Measurements from ENCODE around the gene IMMT.
"Not testable (repeated sequence)": the region's sequence is repeated elsewhere in the genome, so short reads cannot be mapped to it uniquely, and the experiment has no call there.

The IMMT gene

GRCh38 chr2:86225581-86225980 lies 30.3 kb upstream of the IMMT start:
- DNase-seq: no peak

GRCh38 chr2:86224645-86225355 lies 29.5 kb upstream of the IMMT start:
- DNase-seq: no peak

- DNase-seq: no peak
These were observed 28.8 kb upstream of the IMMT start for GRCh38 chr2:86223927-86224560.

GRCh38 chr2:86223140-86223926 lies 28.1 kb upstream of the IMMT start:
- no peak for DNase-seq

- no peak for DNase-seq
These were observed 25.9 kb upstream of the IMMT start for GRCh38 chr2:86221066-86221684.

GRCh38 chr2:86219896-86220295 lies 24.6 kb upstream of the IMMT start:
- no peak for DNase-seq

GRCh38 chr2:86218124-86218523 lies 22.9 kb upstream of the IMMT start:
- no peak for DNase-seq

- DNase-seq: no peak
These were observed 21.6 kb upstream of the IMMT start for GRCh38 chr2:86216575-86217555.

- DNase-seq: no peak
These were observed 19.2 kb upstream of the IMMT start for GRCh38 chr2:86214503-86214832.

GRCh38 chr2:86213699-86214502 lies 18.6 kb upstream of the IMMT start:
- DNase-seq: no peak

GRCh38 chr2:86213056-86213455 lies 17.8 kb upstream of the IMMT start:
- no peak for DNase-seq

- no peak for DNase-seq
These were observed 16.5 kb upstream of the IMMT start for GRCh38 chr2:86211796-86212188.

GRCh38 chr2:86211033-86211795 lies 16.0 kb upstream of the IMMT start:
- DNase-seq: no peak

GRCh38 chr2:86204458-86204857 lies 9.2 kb upstream of the IMMT start:
- DNase-seq: no peak

- no peak for DNase-seq
These were observed 8.4 kb upstream of the IMMT start for GRCh38 chr2:86203614-86204013.

GRCh38 chr2:86202702-86203101 lies 7.4 kb upstream of the IMMT start:
- no peak for DNase-seq

- no peak for DNase-seq
These were observed 7.1 kb upstream of the IMMT start for GRCh38 chr2:86202336-86202692.

- no peak for DNase-seq
These were observed 6.5 kb upstream of the IMMT start for GRCh38 chr2:86201671-86202335.

GRCh38 chr2:86200564-86200963 lies 5.3 kb upstream of the IMMT start:
- DNase-seq: not testable (repeated sequence)

GRCh38 chr2:86199834-86200177 lies 4.5 kb upstream of the IMMT start:
- DNase-seq: no peak

Measured in NCI-H748 treated with DMSO at 0.1 percent for 48 hours (cell line).